Gastrocnemius medialis (tissue), 4 donors: ENCODE measurements around the gene ARF1. TPM values are rescaled to one million over a fixed set of nuclear protein-coding genes. Genes with fewer than 3 reads are reported as not detected.

Experiments used
- ATAC-seq, 2 donors: fragments of 150-250 bp; one replicate each; pipeline ENCODE4 v1.9.1; 2016
- DNase-seq, 2 donors: peaks; one replicate each; pipeline ENCODE4 v3.0.0-alpha.2; 2019
- H3K27ac ChIP-seq, 4 donors: fragments of 200-600 bp; sonication (generic); 1 replicate in 1 of 4; 2 replicates in 3 of 4; pipeline ENCODE4 v1.5.1; 2016 to 2018; ENCODE audit warnings: mild to moderate bottlenecking in 2 of 4, moderate library complexity in 1 of 4
- H3K27me3 ChIP-seq, 3 donors: fragments of 200-600 bp; sonication (generic) in 2 of 3; 1 replicate in 1 of 3; 2 replicates in 2 of 3; pipeline versions ENCODE4 v1.5.1 to v1.6.0; 2016 to 2019; ENCODE audit warnings: mild to moderate bottlenecking in 1 of 3, moderate library complexity in 1 of 3
- H3K36me3 ChIP-seq, 2 donors: fragments of 200-600 bp; sonication (generic) in 1 of 2; one replicate each; pipeline ENCODE4 v1.5.1; 2017 to 2018
- H3K4me1 ChIP-seq, 2 donors: fragments of 200-600 bp; sonication (generic) in 1 of 2; one replicate each; pipeline ENCODE4 v1.5.1; 2016 to 2017; ENCODE audit warnings: mild to moderate bottlenecking in 2 of 2
- H3K4me3 ChIP-seq, 4 donors: fragments of 200-600 bp; sonication (generic) in 3 of 4; 1 replicate in 1 of 4; 2 replicates in 3 of 4; pipeline ENCODE4 v1.5.1; 2016 to 2019; ENCODE audit warnings: mild to moderate bottlenecking in 2 of 4
- H3K9me3 ChIP-seq, 3 donors: fragments of 200-600 bp; sonication (generic) in 2 of 3; 1 replicate in 1 of 3; 2 replicates in 2 of 3; pipeline ENCODE4 v1.5.1; 2016 to 2019
- CTCF ChIP-seq, 5 experiments: fragments of 450-650 bp in 3 of 5; fragments of 200-600 bp in 2 of 5; sonication (generic) in 2 of 5; IDR thresholded peaks in 4 of 5; conservative IDR thresholded peaks in 1 of 5; 1 replicate in 4 of 5; 2 replicates in 1 of 5; pipeline ENCODE4 v1.5.1; 2016 to 2019; ENCODE audit warnings: antibody characterized with exemption in 5 of 5, mild to moderate bottlenecking in 3 of 5, moderate library complexity in 3 of 5
- POLR2A ChIP-seq, 2 donors: fragments of 450-650 bp; IDR thresholded peaks; one replicate each; pipeline ENCODE4 v1.6.1; 2017; ENCODE audit warnings: antibody characterized with exemption in 2 of 2, mild to moderate bottlenecking in 2 of 2, moderate library complexity in 2 of 2
- in situ Hi-C, 4 donors: fragments of 200-750 bp; cut with MboI; loops; one replicate each; pipeline versions ENCODE4 v1.15.0 to v1.8.0; 2017; ENCODE audit warnings: low sequenced_read_pairs in 4 of 4
- intact Hi-C: fragments of 100-400 bp; cut with DNase I; formaldehyde crosslinking; loops from one replicate; pipeline ENCODE4 v1.15.1; 2023; ENCODE audit warnings: low total_unique reads
- total RNA-seq, 4 donors: library from RNA; depleted of rRNA; stranded (reverse); fragments of >200 nt; gene quantifications; one replicate each; pipeline versions ENCODE4 v1.1.0 to v1.2.3, GENCODE V29; 2016

ARF1 gene
- total RNA-seq, 4 donors from 2014 or later: 234 to 422 (median 306) TPM

DNA sequence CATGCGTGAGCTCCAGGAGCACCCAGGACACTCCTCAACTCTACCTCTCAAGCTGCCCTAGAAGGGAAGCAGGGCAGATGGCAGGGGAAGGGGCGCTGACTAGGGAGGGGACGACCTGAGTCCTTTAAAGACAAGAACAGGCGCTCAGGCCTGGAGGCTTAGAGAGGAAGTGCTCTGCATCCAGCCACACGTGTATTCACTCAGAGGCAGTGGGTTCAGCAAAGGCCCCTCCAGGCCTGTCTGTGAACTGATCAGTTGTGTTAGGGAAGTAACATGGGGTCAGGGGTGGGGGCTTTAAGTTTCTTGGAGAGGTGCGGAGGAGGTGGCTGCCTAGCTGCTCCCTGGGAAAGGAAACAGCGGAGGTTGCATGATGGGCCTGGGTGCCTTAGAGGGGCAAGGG lies 37.1 kb upstream of the ARF1 start:
- H3K4me1 ChIP-seq: no peaks in the 10 kb centered on the region
- ATAC-seq (no peak), DNase-seq (no peak)
- TF ChIP-seq POLR2A (IDR thresholded peaks at IDR 0.05): no peak
- no peak for TF ChIP-seq CTCF (IDR thresholded peaks at IDR 0.05 in 4 of 5, conservative IDR thresholded peaks at IDR 0.05 in 1 of 5)
- H3K36me3 ChIP-seq: no peaks in the 10 kb centered on the region
- H3K9me3 ChIP-seq: no peaks in the 10 kb centered on the region
- H3K27me3 ChIP-seq: no peaks in the 10 kb centered on the region
- H3K4me3 ChIP-seq: no peak overlapping the region
- intact Hi-C loops: no loop called here
- in situ Hi-C loops: no loop called here
- no peak overlapping the region for H3K27ac ChIP-seq

DNA sequence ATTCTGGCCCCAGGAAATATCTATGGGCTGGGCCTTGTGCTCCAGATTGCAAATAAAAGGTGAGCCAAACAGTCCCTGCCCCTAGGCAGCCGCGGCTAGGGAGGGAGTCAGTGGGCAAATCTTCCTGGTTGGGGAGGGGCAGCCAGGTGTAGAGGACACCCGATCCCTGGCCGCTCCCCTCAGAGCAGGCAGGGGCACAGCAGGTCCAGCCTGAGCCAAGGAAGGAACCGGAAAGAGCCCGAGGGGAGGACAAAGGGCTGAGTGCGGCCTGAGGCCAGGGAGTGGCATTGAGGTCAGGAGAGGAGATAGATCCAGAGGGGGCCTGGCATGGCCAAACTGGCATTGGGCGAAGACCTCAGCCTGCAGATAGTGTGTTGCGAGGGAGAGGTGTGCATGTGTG lies 36.6 kb upstream of the ARF1 start:
- TF ChIP-seq POLR2A (IDR thresholded peaks at IDR 0.05) (no peak), CTCF (IDR thresholded peaks at IDR 0.05 in 4 of 5, conservative IDR thresholded peaks at IDR 0.05 in 1 of 5) (no peak)
- in situ Hi-C loops: no loop called here
- H3K27me3 ChIP-seq: no peaks in the 10 kb centered on the region
- no peak overlapping the region for H3K27ac ChIP-seq
- no peaks in the 10 kb centered on the region for H3K4me1 ChIP-seq
- no peak for ATAC-seq
- H3K4me3 ChIP-seq: no peak overlapping the region
- DNase-seq: no peak
- no peaks in the 10 kb centered on the region for H3K36me3 ChIP-seq
- H3K9me3 ChIP-seq: no peaks in the 10 kb centered on the region
- intact Hi-C loops: no loop called here

- H3K27me3 ChIP-seq: no peaks in the 10 kb centered on the region
- H3K4me1 ChIP-seq: no peaks in the 10 kb centered on the region
- DNase-seq: no peak
- H3K9me3 ChIP-seq: no peaks in the 10 kb centered on the region
- TF ChIP-seq CTCF (IDR thresholded peaks at IDR 0.05 in 4 of 5, conservative IDR thresholded peaks at IDR 0.05 in 1 of 5): no peak
- TF ChIP-seq POLR2A (IDR thresholded peaks at IDR 0.05): no peak
- H3K27ac ChIP-seq: no peak overlapping the region
- in situ Hi-C loops: no loop called here
- H3K36me3 ChIP-seq: no peaks in the 10 kb centered on the region
- ATAC-seq: no peak
- no peak overlapping the region for H3K4me3 ChIP-seq
- intact Hi-C loops: no loop called here
These were observed 35.9 kb upstream of the ARF1 start for GRCh38 chr1:228046421-228047182.

DNA sequence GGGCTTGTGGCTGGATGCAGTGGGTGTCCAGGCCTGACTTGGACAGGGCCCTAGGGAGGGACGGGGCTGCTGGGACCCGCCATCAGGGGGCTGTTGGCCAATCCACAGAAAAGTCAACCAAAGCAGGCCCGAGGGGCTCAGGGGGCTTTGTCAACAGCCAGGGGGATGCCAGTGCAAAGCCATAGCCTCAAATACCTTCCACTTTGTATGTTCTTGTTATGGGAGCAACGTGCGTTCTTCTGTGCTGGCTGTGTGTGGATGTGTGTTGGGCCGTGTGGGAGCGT lies 35.4 kb upstream of the ARF1 start:
- H3K9me3 ChIP-seq: no peaks in the 10 kb centered on the region
- no peaks in the 10 kb centered on the region for H3K27me3 ChIP-seq
- H3K4me3 ChIP-seq: no peak overlapping the region
- in situ Hi-C loops: no loop called here
- H3K4me1 ChIP-seq: no peaks in the 10 kb centered on the region
- no peak for ATAC-seq
- no peak for DNase-seq
- H3K36me3 ChIP-seq: no peaks in the 10 kb centered on the region
- intact Hi-C loops: no loop called here
- no peak for TF ChIP-seq POLR2A (IDR thresholded peaks at IDR 0.05)
- TF ChIP-seq CTCF (IDR thresholded peaks at IDR 0.05 in 4 of 5, conservative IDR thresholded peaks at IDR 0.05 in 1 of 5): no peak
- H3K27ac ChIP-seq: no peak overlapping the region

DNA sequence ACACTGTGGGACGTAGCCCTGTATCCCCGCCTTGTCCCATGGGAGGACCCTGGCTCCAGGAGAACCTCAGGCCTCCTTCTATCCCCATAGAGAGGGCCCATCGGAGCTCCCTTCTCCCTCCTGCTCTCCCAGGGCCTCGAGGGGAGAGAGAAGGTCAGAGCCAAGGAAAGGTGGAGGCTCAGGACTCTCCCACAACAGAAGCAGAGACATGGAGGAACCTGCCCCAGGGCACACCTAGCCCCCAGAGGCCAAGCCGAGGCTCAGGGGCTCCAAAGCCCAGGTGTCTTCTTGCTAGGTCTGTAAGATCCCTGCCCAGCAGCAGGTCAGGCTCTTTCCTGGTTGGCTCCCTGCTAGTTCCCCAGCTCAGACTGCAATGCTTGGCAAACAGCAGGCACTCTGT lies 34.4 kb upstream of the ARF1 start:
- H3K27ac ChIP-seq: no peak overlapping the region
- no peak for ATAC-seq
- H3K4me1 ChIP-seq: no peaks in the 10 kb centered on the region
- H3K36me3 ChIP-seq: no peaks in the 10 kb centered on the region
- peaks cover 0 to 4% (median 0%) of the 10 kb centered on the region in 3 donors for H3K27me3 ChIP-seq
- DNase-seq: no peak
- no peaks in the 10 kb centered on the region for H3K9me3 ChIP-seq
- no peak for TF ChIP-seq POLR2A (IDR thresholded peaks at IDR 0.05)
- no peak for TF ChIP-seq CTCF (IDR thresholded peaks at IDR 0.05 in 4 of 5, conservative IDR thresholded peaks at IDR 0.05 in 1 of 5)
- H3K4me3 ChIP-seq: no peak overlapping the region
- in situ Hi-C loops (no loop called here), intact Hi-C loops (no loop called here)
